WTC11 (cell line): ENCODE measurements around the gene SOX5. TPM values are rescaled to one million over a fixed set of nuclear protein-coding genes. Genes with fewer than 3 reads are reported as not detected.
A peak's percentile ranks its signal among the peaks of the same experiment; 100 is the strongest.

Experiments used
- ATAC-seq: fragments of 200-7000 bp; cut with Tn5 transposase; 2 replicates; pipeline ENCODE4 v1.10.0; 2021; ENCODE audit warnings: mild to moderate bottlenecking, moderate library complexity
- CTCF ChIA-PET: fragments of 300-600 bp; sonication (Branson Sonifier 250); formaldehyde crosslinking; loops from one replicate; lab custom pipeline; 2021; ENCODE audit warnings: antibody characterized with exemption; lab: Charles Lee
- POLR2A ChIA-PET: fragments of 350-600 bp; sonication (Branson Sonifier 250); formaldehyde crosslinking; loops from one replicate; lab custom pipeline; 2021; ENCODE audit warnings: antibody characterized with exemption; lab: Charles Lee
- DNase-seq: peaks from one replicate; pipeline ENCODE4 v3.0.0; 2021; ENCODE audit warnings: low spot score
- H3K27ac Mint-ChIP-seq: 2 replicates; pipeline ENCODE4 v1.8.0; 2021; ENCODE audit warnings: mixed read lengths
- H3K27me3 Mint-ChIP-seq: 2 replicates; pipeline ENCODE4 v1.8.0; 2021; ENCODE audit warnings: low read depth, mild to moderate bottlenecking, moderate library complexity, mixed read lengths
- H3K36me3 Mint-ChIP-seq: 2 replicates; pipeline ENCODE4 v1.8.0; 2021; ENCODE audit warnings: mixed read lengths
- H3K4me1 Mint-ChIP-seq: 2 replicates; pipeline ENCODE4 v1.8.0; 2022; ENCODE audit warnings: mixed read lengths
- H3K4me3 Mint-ChIP-seq: 2 replicates; pipeline ENCODE4 v1.8.0; 2021; ENCODE audit warnings: mild to moderate bottlenecking, moderate library complexity, mixed read lengths
- H3K9me3 Mint-ChIP-seq: 2 replicates; pipeline ENCODE4 v1.8.0; 2021; ENCODE audit warnings: mixed read lengths
- ATF1 ChIP-seq: sonication (generic); formaldehyde crosslinking; IDR thresholded peaks from 2 replicates; pipeline ENCODE4 v1.8.1; 2023; ENCODE audit warnings: mild to moderate bottlenecking, moderate library complexity, missing genetic modification reagents
- ESRRA ChIP-seq: sonication (generic); formaldehyde crosslinking; IDR thresholded peaks from 2 replicates; pipeline ENCODE4 v1.8.1; 2022; ENCODE audit warnings: mild to moderate bottlenecking, missing genetic modification reagents, borderline replicate concordance
- FOXJ3 ChIP-seq: sonication (generic); formaldehyde crosslinking; IDR thresholded peaks from 2 replicates; pipeline ENCODE4 v1.9.0; 2021; ENCODE audit warnings: missing genetic modification reagents, mild to moderate bottlenecking, borderline replicate concordance
- FOXP1 ChIP-seq: sonication (generic); formaldehyde crosslinking; IDR thresholded peaks from 2 replicates; pipeline ENCODE4 v1.8.0; 2022; ENCODE audit warnings: missing genetic modification reagents, mild to moderate bottlenecking, moderate library complexity, borderline replicate concordance
- IRF2 ChIP-seq: sonication (generic); formaldehyde crosslinking; IDR thresholded peaks from 2 replicates; pipeline ENCODE4 v1.8.0; 2022; ENCODE audit warnings: low read depth, missing genetic modification reagents, borderline replicate concordance
- ZNF396 ChIP-seq: fragments of 250-450 bp; sonication (Bioruptor Pico); IDR thresholded peaks from 2 replicates; pipeline ENCODE4 v1.8.0; 2021; ENCODE audit warnings: mild to moderate bottlenecking, moderate library complexity, borderline replicate concordance
- total RNA-seq: library from RNA; stranded (reverse); gene quantifications from 3 replicates; pipeline ENCODE4 v1.2.3, GENCODE V29; 2021
- TF ChIP-seq, protein P1 (sequence below): fragments of 250-450 bp; sonication (Bioruptor Pico); conservative IDR thresholded peaks from 2 replicates; pipeline ENCODE4 v1.9.0; 2021; ENCODE audit warnings: mild to moderate bottlenecking
- TF ChIP-seq, protein P2 (sequence below): sonication (generic); formaldehyde crosslinking; conservative IDR thresholded peaks from 2 replicates; pipeline ENCODE4 v1.8.1; 2022; ENCODE audit warnings: mild to moderate bottlenecking, missing genetic modification reagents
- TF ChIP-seq, protein P3 (sequence below): sonication (generic); formaldehyde crosslinking; IDR thresholded peaks from 2 replicates; pipeline ENCODE4 v1.8.0; 2023; ENCODE audit warnings: missing genetic modification reagents, mild to moderate bottlenecking, borderline replicate concordance
- TF ChIP-seq, protein P4 (sequence below): sonication (generic); formaldehyde crosslinking; IDR thresholded peaks from 2 replicates; pipeline ENCODE4 v1.8.0; 2022; ENCODE audit warnings: mild to moderate bottlenecking, missing genetic modification reagents
- TF ChIP-seq, protein P5 (sequence below): sonication (generic); formaldehyde crosslinking; IDR thresholded peaks from 2 replicates; pipeline ENCODE4 v1.8.1; 2023; ENCODE audit warnings: mild to moderate bottlenecking, missing genetic modification reagents
- TF ChIP-seq, protein P6 (sequence below): sonication (generic); formaldehyde crosslinking; IDR thresholded peaks from 2 replicates; pipeline ENCODE4 v1.8.0; 2023; ENCODE audit warnings: mild to moderate bottlenecking, missing genetic modification reagents
- TF ChIP-seq, protein P7 (sequence below): sonication (generic); formaldehyde crosslinking; IDR thresholded peaks from 2 replicates; pipeline ENCODE4 v1.8.1; 2023; ENCODE audit warnings: mild to moderate bottlenecking, missing genetic modification reagents

Gene SOX5
- total RNA-seq, 1 experiment from 2014 or later, result 2.3 TPM

DNA sequence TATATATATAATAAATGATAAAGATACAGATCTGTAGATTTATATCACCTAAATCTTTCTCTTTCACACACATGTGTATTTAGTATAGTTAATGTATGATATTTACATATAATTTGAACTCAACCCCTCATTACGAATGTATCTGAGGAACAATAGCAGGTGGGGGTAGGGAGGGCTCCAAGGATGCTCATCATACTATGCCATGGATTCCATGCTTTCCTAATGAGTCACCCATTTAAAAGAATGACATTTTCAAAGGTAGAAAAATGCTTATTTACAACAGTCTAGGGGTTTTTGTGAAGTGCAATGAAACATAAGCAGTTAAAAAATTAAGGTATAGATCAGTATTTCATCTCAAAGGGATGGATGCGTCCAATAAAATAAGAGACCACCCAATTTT is 181.6 kb downstream of the SOX5 start:
- Mint-ChIP-seq H3K4me1 (peaks cover 31% of the 10 kb centered on the region), H3K4me3 (no peak overlapping the region), H3K9me3 (no peaks in the 10 kb centered on the region), H3K27ac (0 out of 2 replicates have a peak overlapping the region, but pooled peaks have one; percentile 11), H3K27me3 (no peaks in the 10 kb centered on the region), H3K36me3 (no peaks in the 10 kb centered on the region)
- ATAC-seq (peak; percentile 34; the same call in 1 of the 2 replicates), DNase-seq (no peak)
- CTCF ChIA-PET, result no interaction called here
- POLR2A ChIA-PET, result no interaction called here
- TF ChIP-seq, protein P1, sequence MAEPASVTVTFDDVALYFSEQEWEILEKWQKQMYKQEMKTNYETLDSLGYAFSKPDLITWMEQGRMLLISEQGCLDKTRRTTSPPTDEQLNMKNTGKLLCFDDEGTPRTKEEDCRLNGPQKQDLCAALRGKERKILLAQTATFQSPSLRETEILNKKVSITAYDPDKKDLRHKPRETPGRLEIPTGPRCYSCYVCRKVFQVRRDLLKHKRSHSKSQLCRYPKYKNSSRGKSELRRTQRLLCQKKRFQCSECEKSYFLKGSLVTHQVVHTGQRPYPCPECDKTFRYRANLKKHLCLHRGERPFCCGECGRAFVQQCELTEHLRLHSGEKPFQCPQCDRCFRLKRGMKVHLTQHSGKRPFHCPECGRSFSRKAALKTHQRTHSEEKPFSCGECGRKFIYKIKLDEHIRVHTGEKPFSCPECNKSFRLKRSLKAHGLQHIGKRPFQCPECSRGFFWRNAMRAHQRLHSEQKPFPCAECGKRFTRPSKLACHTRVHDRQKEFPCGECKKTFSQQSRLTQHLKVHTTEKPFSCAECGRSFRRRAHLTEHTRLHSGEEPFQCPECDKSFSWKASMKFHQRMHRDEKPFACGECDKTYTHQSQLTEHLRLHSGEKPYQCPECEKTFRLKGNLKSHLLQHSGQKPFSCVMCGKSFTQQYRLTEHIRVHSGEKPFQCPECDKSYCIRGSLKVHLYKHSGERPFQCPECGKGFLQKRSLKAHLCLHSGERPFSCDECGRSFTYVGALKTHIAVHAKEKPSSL (CRISPR knock-in tag), result no peak
- no peak for TF ChIP-seq ZNF396 (CRISPR knock-in tag)
- TF ChIP-seq, protein P2, sequence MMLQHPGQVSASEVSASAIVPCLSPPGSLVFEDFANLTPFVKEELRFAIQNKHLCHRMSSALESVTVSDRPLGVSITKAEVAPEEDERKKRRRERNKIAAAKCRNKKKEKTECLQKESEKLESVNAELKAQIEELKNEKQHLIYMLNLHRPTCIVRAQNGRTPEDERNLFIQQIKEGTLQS (CRISPR knock-in tag), result no peak
- TF ChIP-seq ESRRA (CRISPR knock-in tag), result no peak
- TF ChIP-seq, protein P3, sequence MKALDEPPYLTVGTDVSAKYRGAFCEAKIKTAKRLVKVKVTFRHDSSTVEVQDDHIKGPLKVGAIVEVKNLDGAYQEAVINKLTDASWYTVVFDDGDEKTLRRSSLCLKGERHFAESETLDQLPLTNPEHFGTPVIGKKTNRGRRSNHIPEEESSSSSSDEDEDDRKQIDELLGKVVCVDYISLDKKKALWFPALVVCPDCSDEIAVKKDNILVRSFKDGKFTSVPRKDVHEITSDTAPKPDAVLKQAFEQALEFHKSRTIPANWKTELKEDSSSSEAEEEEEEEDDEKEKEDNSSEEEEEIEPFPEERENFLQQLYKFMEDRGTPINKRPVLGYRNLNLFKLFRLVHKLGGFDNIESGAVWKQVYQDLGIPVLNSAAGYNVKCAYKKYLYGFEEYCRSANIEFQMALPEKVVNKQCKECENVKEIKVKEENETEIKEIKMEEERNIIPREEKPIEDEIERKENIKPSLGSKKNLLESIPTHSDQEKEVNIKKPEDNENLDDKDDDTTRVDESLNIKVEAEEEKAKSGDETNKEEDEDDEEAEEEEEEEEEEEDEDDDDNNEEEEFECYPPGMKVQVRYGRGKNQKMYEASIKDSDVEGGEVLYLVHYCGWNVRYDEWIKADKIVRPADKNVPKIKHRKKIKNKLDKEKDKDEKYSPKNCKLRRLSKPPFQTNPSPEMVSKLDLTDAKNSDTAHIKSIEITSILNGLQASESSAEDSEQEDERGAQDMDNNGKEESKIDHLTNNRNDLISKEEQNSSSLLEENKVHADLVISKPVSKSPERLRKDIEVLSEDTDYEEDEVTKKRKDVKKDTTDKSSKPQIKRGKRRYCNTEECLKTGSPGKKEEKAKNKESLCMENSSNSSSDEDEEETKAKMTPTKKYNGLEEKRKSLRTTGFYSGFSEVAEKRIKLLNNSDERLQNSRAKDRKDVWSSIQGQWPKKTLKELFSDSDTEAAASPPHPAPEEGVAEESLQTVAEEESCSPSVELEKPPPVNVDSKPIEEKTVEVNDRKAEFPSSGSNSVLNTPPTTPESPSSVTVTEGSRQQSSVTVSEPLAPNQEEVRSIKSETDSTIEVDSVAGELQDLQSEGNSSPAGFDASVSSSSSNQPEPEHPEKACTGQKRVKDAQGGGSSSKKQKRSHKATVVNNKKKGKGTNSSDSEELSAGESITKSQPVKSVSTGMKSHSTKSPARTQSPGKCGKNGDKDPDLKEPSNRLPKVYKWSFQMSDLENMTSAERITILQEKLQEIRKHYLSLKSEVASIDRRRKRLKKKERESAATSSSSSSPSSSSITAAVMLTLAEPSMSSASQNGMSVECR (CRISPR knock-in tag), result no peak
- TF ChIP-seq IRF2 (CRISPR knock-in tag), result no peak
- no peak for TF ChIP-seq FOXP1 (CRISPR knock-in tag)
- TF ChIP-seq, protein P4, sequence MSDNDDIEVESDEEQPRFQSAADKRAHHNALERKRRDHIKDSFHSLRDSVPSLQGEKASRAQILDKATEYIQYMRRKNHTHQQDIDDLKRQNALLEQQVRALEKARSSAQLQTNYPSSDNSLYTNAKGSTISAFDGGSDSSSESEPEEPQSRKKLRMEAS (CRISPR knock-in tag), result no peak
- TF ChIP-seq, protein P5, sequence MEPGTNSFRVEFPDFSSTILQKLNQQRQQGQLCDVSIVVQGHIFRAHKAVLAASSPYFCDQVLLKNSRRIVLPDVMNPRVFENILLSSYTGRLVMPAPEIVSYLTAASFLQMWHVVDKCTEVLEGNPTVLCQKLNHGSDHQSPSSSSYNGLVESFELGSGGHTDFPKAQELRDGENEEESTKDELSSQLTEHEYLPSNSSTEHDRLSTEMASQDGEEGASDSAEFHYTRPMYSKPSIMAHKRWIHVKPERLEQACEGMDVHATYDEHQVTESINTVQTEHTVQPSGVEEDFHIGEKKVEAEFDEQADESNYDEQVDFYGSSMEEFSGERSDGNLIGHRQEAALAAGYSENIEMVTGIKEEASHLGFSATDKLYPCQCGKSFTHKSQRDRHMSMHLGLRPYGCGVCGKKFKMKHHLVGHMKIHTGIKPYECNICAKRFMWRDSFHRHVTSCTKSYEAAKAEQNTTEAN, result no peak
- TF ChIP-seq, protein P6, sequence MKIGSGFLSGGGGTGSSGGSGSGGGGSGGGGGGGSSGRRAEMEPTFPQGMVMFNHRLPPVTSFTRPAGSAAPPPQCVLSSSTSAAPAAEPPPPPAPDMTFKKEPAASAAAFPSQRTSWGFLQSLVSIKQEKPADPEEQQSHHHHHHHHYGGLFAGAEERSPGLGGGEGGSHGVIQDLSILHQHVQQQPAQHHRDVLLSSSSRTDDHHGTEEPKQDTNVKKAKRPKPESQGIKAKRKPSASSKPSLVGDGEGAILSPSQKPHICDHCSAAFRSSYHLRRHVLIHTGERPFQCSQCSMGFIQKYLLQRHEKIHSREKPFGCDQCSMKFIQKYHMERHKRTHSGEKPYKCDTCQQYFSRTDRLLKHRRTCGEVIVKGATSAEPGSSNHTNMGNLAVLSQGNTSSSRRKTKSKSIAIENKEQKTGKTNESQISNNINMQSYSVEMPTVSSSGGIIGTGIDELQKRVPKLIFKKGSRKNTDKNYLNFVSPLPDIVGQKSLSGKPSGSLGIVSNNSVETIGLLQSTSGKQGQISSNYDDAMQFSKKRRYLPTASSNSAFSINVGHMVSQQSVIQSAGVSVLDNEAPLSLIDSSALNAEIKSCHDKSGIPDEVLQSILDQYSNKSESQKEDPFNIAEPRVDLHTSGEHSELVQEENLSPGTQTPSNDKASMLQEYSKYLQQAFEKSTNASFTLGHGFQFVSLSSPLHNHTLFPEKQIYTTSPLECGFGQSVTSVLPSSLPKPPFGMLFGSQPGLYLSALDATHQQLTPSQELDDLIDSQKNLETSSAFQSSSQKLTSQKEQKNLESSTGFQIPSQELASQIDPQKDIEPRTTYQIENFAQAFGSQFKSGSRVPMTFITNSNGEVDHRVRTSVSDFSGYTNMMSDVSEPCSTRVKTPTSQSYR, result no peak

DNA sequence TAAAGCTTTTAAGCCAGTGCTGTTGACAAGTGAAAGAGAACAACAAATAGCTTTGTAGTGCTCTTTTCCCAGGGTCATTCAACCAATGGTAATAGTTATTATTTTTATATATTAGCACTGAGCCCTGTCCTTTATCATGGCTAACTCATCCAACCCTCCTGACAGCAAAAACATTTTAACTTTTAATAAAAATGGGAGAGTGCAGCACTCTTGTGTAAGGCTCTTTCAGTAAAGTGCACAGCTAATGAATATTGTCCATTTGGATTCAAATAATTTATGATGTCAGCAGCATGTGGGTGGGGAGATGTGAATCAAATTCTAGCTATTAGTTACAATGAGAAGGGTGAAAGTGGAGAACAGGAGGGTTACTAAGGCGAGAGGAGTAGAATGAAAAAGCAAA is 185.7 kb downstream of the SOX5 start:
- Mint-ChIP-seq H3K27me3 (no peaks in the 10 kb centered on the region), H3K9me3 (no peaks in the 10 kb centered on the region), H3K4me3 (no peak overlapping the region), H3K4me1 (peaks cover 40% of the 10 kb centered on the region), H3K27ac (no peak overlapping the region), H3K36me3 (no peaks in the 10 kb centered on the region)
- DNase-seq (no peak), ATAC-seq (no peak)
- CTCF ChIA-PET, result no interaction called here
- POLR2A ChIA-PET, result no interaction called here
- TF ChIP-seq, protein P7, sequence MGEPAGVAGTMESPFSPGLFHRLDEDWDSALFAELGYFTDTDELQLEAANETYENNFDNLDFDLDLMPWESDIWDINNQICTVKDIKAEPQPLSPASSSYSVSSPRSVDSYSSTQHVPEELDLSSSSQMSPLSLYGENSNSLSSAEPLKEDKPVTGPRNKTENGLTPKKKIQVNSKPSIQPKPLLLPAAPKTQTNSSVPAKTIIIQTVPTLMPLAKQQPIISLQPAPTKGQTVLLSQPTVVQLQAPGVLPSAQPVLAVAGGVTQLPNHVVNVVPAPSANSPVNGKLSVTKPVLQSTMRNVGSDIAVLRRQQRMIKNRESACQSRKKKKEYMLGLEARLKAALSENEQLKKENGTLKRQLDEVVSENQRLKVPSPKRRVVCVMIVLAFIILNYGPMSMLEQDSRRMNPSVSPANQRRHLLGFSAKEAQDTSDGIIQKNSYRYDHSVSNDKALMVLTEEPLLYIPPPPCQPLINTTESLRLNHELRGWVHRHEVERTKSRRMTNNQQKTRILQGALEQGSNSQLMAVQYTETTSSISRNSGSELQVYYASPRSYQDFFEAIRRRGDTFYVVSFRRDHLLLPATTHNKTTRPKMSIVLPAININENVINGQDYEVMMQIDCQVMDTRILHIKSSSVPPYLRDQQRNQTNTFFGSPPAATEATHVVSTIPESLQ (CRISPR knock-in tag), result no peak
- TF ChIP-seq, protein P3 (CRISPR knock-in tag), result no peak
- TF ChIP-seq ATF1 (CRISPR knock-in tag) (no peak), FOXJ3 (CRISPR knock-in tag) (no peak)
